Rectal smooth muscle tissue (tissue), 1 donor: ENCODE results near the gene ZNF324B.
A peak's percentile ranks its signal among the peaks of the same experiment; 100 is the strongest.
"Not testable (repeated sequence)": the region's sequence is repeated elsewhere in the genome, so short reads cannot be mapped to it uniquely, and the experiment has no call there.

ENCODE experiments used
- H3K27ac ChIP-seq: one replicate; pipeline ENCODE4 v1.7.0; 2013; ENCODE audit warnings: low read depth, low read length, inconsistent platforms
- H3K27me3 ChIP-seq: one replicate; pipeline ENCODE4 v1.7.0; 2013; ENCODE audit warnings: low read length; ENCODE audit not compliant: control insufficient read depth, insufficient read depth
- H3K36me3 ChIP-seq: one replicate; pipeline ENCODE4 v1.7.0; 2013; ENCODE audit warnings: low read length; ENCODE audit not compliant: control insufficient read depth, insufficient read depth
- H3K4me1 ChIP-seq: one replicate; pipeline ENCODE4 v1.7.0; 2013; ENCODE audit warnings: low read length; ENCODE audit not compliant: control insufficient read depth, insufficient read depth
- H3K4me3 ChIP-seq: one replicate; pipeline ENCODE4 v1.7.0; 2013; ENCODE audit warnings: low read length
- H3K9ac ChIP-seq: one replicate; pipeline ENCODE4 v1.7.0; 2013; ENCODE audit warnings: low read length

Gene ZNF324B

GRCh38 chr19:58451358-58452101, at the start of gene ZNF324B:
TSS of gene ZNF324B (plus strand) at chr19:58451622. CDS start at chr19:58453702, 2,080 bp downstream.
- peaks cover 3% of the 10 kb centered on the region for H3K4me1 ChIP-seq
- H3K4me3 ChIP-seq: peak within 1 kb of the TSS; percentile 77
- H3K36me3 ChIP-seq: peaks cover 11% of the 10 kb centered on the region
- H3K27me3 ChIP-seq: no peaks in the 10 kb centered on the region
- peak within 1 kb of the TSS; percentile 54 for H3K27ac ChIP-seq
- H3K9ac ChIP-seq: no peak within 1 kb of the TSS

GRCh38 chr19:58401840-58402421, 49.5 kb upstream of the ZNF324B start:
- peaks cover 7% of the 10 kb centered on the region for H3K4me1 ChIP-seq
- H3K27ac ChIP-seq: no peak overlapping the region
- H3K36me3 ChIP-seq: no peaks in the 10 kb centered on the region
- H3K4me3 ChIP-seq: peak overlapping the region; percentile 80
- peaks cover 9% of the 10 kb centered on the region for H3K27me3 ChIP-seq
- no peak overlapping the region for H3K9ac ChIP-seq

- H3K36me3 ChIP-seq, H3K4me3 ChIP-seq, H3K27ac ChIP-seq, H3K9ac ChIP-seq, H3K27me3 ChIP-seq: not testable (repeated sequence)
- peaks cover 12% of the 10 kb centered on the region for H3K4me1 ChIP-seq
Observed at GRCh38 chr19:58403920-58404478, 47.4 kb upstream of the ZNF324B start.

GRCh38 chr19:58406818-58407657, 44.4 kb upstream of the ZNF324B start:
- H3K4me3 ChIP-seq: peak overlapping the region; percentile 95
- peaks cover 12% of the 10 kb centered on the region for H3K4me1 ChIP-seq
- H3K9ac ChIP-seq: no peak overlapping the region
- no peaks in the 10 kb centered on the region for H3K27me3 ChIP-seq
- no peak overlapping the region for H3K27ac ChIP-seq
- no peaks in the 10 kb centered on the region for H3K36me3 ChIP-seq

GRCh38 chr19:58407658-58408151, 43.7 kb upstream of the ZNF324B start:
- Histone ChIP-seq H3K4me1 (peaks cover 12% of the 10 kb centered on the region), H3K27ac (peak overlapping the region; percentile 88), H3K36me3 (no peaks in the 10 kb centered on the region), H3K4me3 (peak overlapping the region; percentile 95), H3K9ac (peak overlapping the region; percentile 82), H3K27me3 (no peaks in the 10 kb centered on the region)

GRCh38 chr19:58408152-58409009, 43.0 kb upstream of the ZNF324B start, which contains the start of gene ZNF584:
TSS of gene ZNF584 (plus strand) at chr19:58408649. CDS start at chr19:58409148, 499 bp downstream.
- no peaks in the 10 kb centered on the region for H3K27me3 ChIP-seq

GRCh38 chr19:58409010-58409790, 42.2 kb upstream of the ZNF324B start:
- H3K9ac ChIP-seq: peak overlapping the region; percentile 49
- H3K36me3 ChIP-seq: no peaks in the 10 kb centered on the region
- peak overlapping the region; percentile 88 for H3K27ac ChIP-seq
- H3K4me1 ChIP-seq: peaks cover 12% of the 10 kb centered on the region
- H3K27me3 ChIP-seq: no peaks in the 10 kb centered on the region
- peak overlapping the region; percentile 95 for H3K4me3 ChIP-seq

More at GRCh38 chr19:58408152-58409009, 43.0 kb upstream of the ZNF324B start, which contains the start of gene ZNF584:
- H3K4me3 ChIP-seq: peak within 1 kb of the TSS; percentile 95
- H3K9ac ChIP-seq: peak within 1 kb of the TSS; percentile 82
- peaks cover 12% of the 10 kb centered on the region for H3K4me1 ChIP-seq
- no peaks in the 10 kb centered on the region for H3K36me3 ChIP-seq
- H3K27ac ChIP-seq: peak within 1 kb of the TSS; percentile 88

GRCh38 chr19:58416604-58417003, 34.8 kb upstream of the ZNF324B start:
- H3K9ac ChIP-seq: no peak overlapping the region
- H3K36me3 ChIP-seq: peaks cover 24% of the 10 kb centered on the region
- H3K4me1 ChIP-seq: no peaks in the 10 kb centered on the region
- no peak overlapping the region for H3K27ac ChIP-seq
- H3K27me3 ChIP-seq: no peaks in the 10 kb centered on the region
- no peak overlapping the region for H3K4me3 ChIP-seq

GRCh38 chr19:58417071-58417470, 34.4 kb upstream of the ZNF324B start:
- peaks cover 24% of the 10 kb centered on the region for H3K36me3 ChIP-seq
- no peaks in the 10 kb centered on the region for H3K4me1 ChIP-seq
- no peaks in the 10 kb centered on the region for H3K27me3 ChIP-seq
- H3K27ac ChIP-seq: no peak overlapping the region
- H3K4me3 ChIP-seq: no peak overlapping the region
- no peak overlapping the region for H3K9ac ChIP-seq

- Histone ChIP-seq H3K27me3 (no peaks in the 10 kb centered on the region), H3K36me3 (peaks cover 10% of the 10 kb centered on the region), H3K9ac (no peak overlapping the region), H3K4me3 (no peak overlapping the region), H3K27ac (no peak overlapping the region), H3K4me1 (no peaks in the 10 kb centered on the region)
Observed at GRCh38 chr19:58428617-58429016, 22.8 kb upstream of the ZNF324B start.

- Histone ChIP-seq H3K4me1 (no peaks in the 10 kb centered on the region), H3K4me3 (no peak overlapping the region), H3K9ac (no peak overlapping the region), H3K27me3 (no peaks in the 10 kb centered on the region), H3K27ac (no peak overlapping the region), H3K36me3 (peaks cover 21% of the 10 kb centered on the region)
Observed at GRCh38 chr19:58429745-58430144, 21.7 kb upstream of the ZNF324B start.
